ENCODE data around the gene ACTMAP. TPM values are rescaled to one million over a fixed set of nuclear protein-coding genes. Genes with fewer than 3 reads are reported as not detected.
"Not testable (repeated sequence)": the region's sequence is repeated elsewhere in the genome, so short reads cannot be mapped to it uniquely, and the experiment has no call there.

The ACTMAP gene
- total and polyA plus RNA-seq, 5 experiments from 2014 or later, result 2.5 to 7.1 (median 4.6) TPM

- Mint-ChIP-seq H3K4me3 (no peak overlapping the region), H3K27ac (peak overlapping the region in 3 of 10 donors; percentile 34 to 68 (median 41)), H3K27me3 (no peaks in the 10 kb centered on the region), H3K36me3 (peaks cover 0 to 56% (median 11%) of the 10 kb centered on the region in 3 donors), H3K4me1 (peaks cover 10 to 19% (median 16%) of the 10 kb centered on the region in 4 donors), H3K9me3 (no peaks in the 10 kb centered on the region)
- POLR2A ChIA-PET, result interaction anchor here (2.4 kb wide), 1 partner anchor 11 kb away, joined by 10 read pairs; no protein-coding TSS in a partner anchor
- no peak for DNase-seq
- no peak for ATAC-seq
Observed at GRCh38 chr19:40785526-40785925, 35.2 kb upstream of the ACTMAP start.

GRCh38 chr19:40784146-40784545 is 33.9 kb upstream of the ACTMAP start:
- Mint-ChIP-seq H3K36me3 (peaks cover 0 to 52% (median 5%) of the 10 kb centered on the region in 3 donors), H3K4me1 (peaks cover 18 to 26% (median 20%) of the 10 kb centered on the region in 4 donors)
- not testable (repeated sequence) for H3K27me3 Mint-ChIP-seq, H3K4me3 Mint-ChIP-seq, ATAC-seq, DNase-seq, H3K27ac Mint-ChIP-seq, H3K9me3 Mint-ChIP-seq
- POLR2A ChIA-PET, result interaction anchor here (1.0 kb wide), 2 partner anchors 15 to 28 kb away, joined by 3 read pairs; partner anchors contain the start of gene EGLN2

- H3K27me3 Mint-ChIP-seq, result no peaks in the 10 kb centered on the region
- H3K9me3 Mint-ChIP-seq, result no peaks in the 10 kb centered on the region
- no peak overlapping the region for H3K4me3 Mint-ChIP-seq
- no peak for DNase-seq
- peaks cover 22 to 30% (median 23%) of the 10 kb centered on the region in 4 donors for H3K4me1 Mint-ChIP-seq
- H3K36me3 Mint-ChIP-seq, result peaks cover 0 to 49% (median 5%) of the 10 kb centered on the region in 3 donors
- H3K27ac Mint-ChIP-seq, result no peak overlapping the region
- POLR2A ChIA-PET, result interaction anchor here (1.0 kb wide), 2 partner anchors 15 to 27 kb away, joined by 3 read pairs; partner anchors contain the start of gene EGLN2
- no peak for ATAC-seq
Observed at GRCh38 chr19:40783711-40784110, 33.4 kb upstream of the ACTMAP start.

GRCh38 chr19:40781140-40781539 is 30.9 kb upstream of the ACTMAP start:
- H3K27me3 Mint-ChIP-seq, result peaks cover 0 to 2% (median 0%) of the 10 kb centered on the region in 5 donors
- H3K4me3 Mint-ChIP-seq, result no peak overlapping the region
- peaks cover 31 to 44% (median 41%) of the 10 kb centered on the region in 4 donors for H3K4me1 Mint-ChIP-seq
- DNase-seq (no peak), ATAC-seq (no peak)
- peak overlapping the region in 3 of 10 donors; percentile 35 to 58 (median 53) for H3K27ac Mint-ChIP-seq
- POLR2A ChIA-PET, result interaction anchor here (0.7 to 1.2 kb wide), 2 partner anchors 12 to 42 kb away, joined by 4 to 5 read pairs; no protein-coding TSS in a partner anchor
- H3K36me3 Mint-ChIP-seq, result peaks cover 0 to 36% (median 5%) of the 10 kb centered on the region in 3 donors
- no peaks in the 10 kb centered on the region for H3K9me3 Mint-ChIP-seq

- Mint-ChIP-seq H3K27me3 (peaks cover 0 to 2% (median 0%) of the 10 kb centered on the region in 5 donors), H3K9me3 (no peaks in the 10 kb centered on the region), H3K27ac (peak overlapping the region in 8 of 10 donors; percentile 24 to 80 (median 66)), H3K36me3 (peaks cover 0 to 36% (median 5%) of the 10 kb centered on the region in 3 donors), H3K4me1 (peaks cover 31 to 45% (median 42%) of the 10 kb centered on the region in 4 donors), H3K4me3 (peak overlapping the region in 2 of 10 donors; percentile 0 to 4)
- DNase-seq (no peak), ATAC-seq (no peak)
- POLR2A ChIA-PET, result interaction anchor here (6.4 kb wide), 1 partner anchor 21 kb away, joined by 301 read pairs; the partner anchor contains the start of gene EGLN2
Observed at GRCh38 chr19:40780582-40780981, 30.3 kb upstream of the ACTMAP start.

- H3K9me3 Mint-ChIP-seq, result no peaks in the 10 kb centered on the region
- POLR2A ChIA-PET, result interaction anchor here (0.6 to 6.4 kb wide), 24 partner anchors 9 to 485 kb away, joined by 3 to 301 read pairs (median 8); partner anchors contain the start of genes ACTMAP, C19orf47, COQ8B and EGLN2
- peak overlapping the region; percentile 89 to 100 (median 98) for H3K27ac Mint-ChIP-seq
- H3K4me1 Mint-ChIP-seq, result peaks cover 30 to 46% (median 43%) of the 10 kb centered on the region in 4 donors
- peaks cover 0 to 28% (median 5%) of the 10 kb centered on the region in 3 donors for H3K36me3 Mint-ChIP-seq
- peak overlapping the region; percentile 88 to 97 (median 94) for H3K4me3 Mint-ChIP-seq
- no peak for ATAC-seq
- H3K27me3 Mint-ChIP-seq, result peaks cover 0 to 2% (median 0%) of the 10 kb centered on the region in 5 donors
- DNase-seq, result no peak
Observed at GRCh38 chr19:40778706-40779284, 28.5 kb upstream of the ACTMAP start.

- Mint-ChIP-seq H3K4me3 (peak within 1 kb of the TSS; percentile 88 to 97 (median 94)), H3K36me3 (peaks cover 0 to 24% (median 5%) of the 10 kb centered on the region in 3 donors), H3K27ac (peak within 1 kb of the TSS; percentile 89 to 100 (median 98)), H3K27me3 (peaks cover 0 to 2% (median 0%) of the 10 kb centered on the region in 5 donors), H3K4me1 (peaks cover 28 to 44% (median 42%) of the 10 kb centered on the region in 4 donors), H3K9me3 (no peaks in the 10 kb centered on the region)
- POLR2A ChIA-PET, result interaction anchor here (0.6 to 6.4 kb wide), 30 partner anchors 9 to 524 kb away, joined by 3 to 301 read pairs (median 6); partner anchors contain the start of genes ACTMAP, C19orf47, COQ8B and EGLN2
- DNase-seq, result peak; percentile 99 to 100 (median 100)
- peak; percentile 85 to 86 for ATAC-seq
Observed at GRCh38 chr19:40777937-40778705, 27.8 kb upstream of the ACTMAP start, which contains the start of gene RAB4B. Gene RAB4B, plus strand, starts transcription at chr19:40778247. Its CDS starts 129 bp downstream, at chr19:40778376.

GRCh38 chr19:40777645-40777936 is 27.3 kb upstream of the ACTMAP start:
- POLR2A ChIA-PET, result interaction anchor here (0.6 to 6.4 kb wide), 30 partner anchors 8 to 572 kb away, joined by 3 to 301 read pairs (median 5); partner anchors contain the start of genes ACTMAP, C19orf47, COQ8B and EGLN2
- Mint-ChIP-seq H3K4me1 (peaks cover 28 to 45% (median 42%) of the 10 kb centered on the region in 4 donors), H3K9me3 (no peaks in the 10 kb centered on the region), H3K36me3 (peaks cover 0 to 23% (median 5%) of the 10 kb centered on the region in 3 donors), H3K27ac (peak overlapping the region; percentile 89 to 100 (median 98)), H3K27me3 (peaks cover 0 to 2% (median 0%) of the 10 kb centered on the region in 5 donors), H3K4me3 (peak overlapping the region; percentile 88 to 97 (median 94))
- ATAC-seq, result no peak
- no peak for DNase-seq

GRCh38 chr19:40776932-40777644 is 26.8 kb upstream of the ACTMAP start:
- Mint-ChIP-seq H3K27ac (peak overlapping the region; percentile 89 to 100 (median 98)), H3K27me3 (peaks cover 0 to 2% (median 0%) of the 10 kb centered on the region in 5 donors), H3K4me3 (peak overlapping the region; percentile 88 to 97 (median 94)), H3K4me1 (peaks cover 25 to 45% (median 41%) of the 10 kb centered on the region in 4 donors), H3K36me3 (peaks cover 0 to 19% (median 2%) of the 10 kb centered on the region in 3 donors), H3K9me3 (no peaks in the 10 kb centered on the region)
- DNase-seq (peak; percentile 64 to 96 (median 90)), ATAC-seq (peak; percentile 61 to 72)
- POLR2A ChIA-PET, result interaction anchor here (0.6 to 6.4 kb wide), 21 partner anchors 9 to 573 kb away, joined by 3 to 301 read pairs (median 8); partner anchors contain the start of genes ACTMAP, COQ8B, EGLN2 and HNRNPUL1

GRCh38 chr19:40776364-40776763 is 26.1 kb upstream of the ACTMAP start:
- Mint-ChIP-seq H3K4me3 (peak overlapping the region in 4 of 10 donors; percentile 19 to 96 (median 64)), H3K36me3 (peaks cover 0 to 13% (median under 1%) of the 10 kb centered on the region in 3 donors), H3K27ac (peak overlapping the region in 7 of 10 donors; percentile 60 to 100 (median 97)), H3K9me3 (no peaks in the 10 kb centered on the region), H3K4me1 (peaks cover 22 to 43% (median 41%) of the 10 kb centered on the region in 4 donors), H3K27me3 (peaks cover 0 to 2% (median 0%) of the 10 kb centered on the region in 5 donors)
- DNase-seq (no peak), ATAC-seq (no peak)
- POLR2A ChIA-PET, result interaction anchor here (2.8 to 6.4 kb wide), 5 partner anchors 11 to 60 kb away, joined by 18 to 301 read pairs (median 22); partner anchors contain the start of genes ACTMAP, COQ8B, EGLN2 and ITPKC

GRCh38 chr19:40775632-40776022 is 25.4 kb upstream of the ACTMAP start:
- H3K36me3 Mint-ChIP-seq, result peaks cover 3 to 13% (median 6%) of the 10 kb centered on the region in 3 donors
- H3K9me3 Mint-ChIP-seq, result peaks cover 0 to 4% (median 0%) of the 10 kb centered on the region in 9 donors
- DNase-seq (no peak), ATAC-seq (no peak)
- peaks cover 0 to 2% (median 0%) of the 10 kb centered on the region in 5 donors for H3K27me3 Mint-ChIP-seq
- H3K4me1 Mint-ChIP-seq, result peaks cover 21 to 48% (median 42%) of the 10 kb centered on the region in 4 donors
- POLR2A ChIA-PET, result interaction anchor here (6.4 kb wide), 1 partner anchor 26 kb away, joined by 301 read pairs; the partner anchor contains the start of gene EGLN2
- peak overlapping the region in 4 of 10 donors; percentile 48 to 82 (median 66) for H3K27ac Mint-ChIP-seq
- peak overlapping the region in 2 of 10 donors; percentile 11 to 44 for H3K4me3 Mint-ChIP-seq

All from naive thymus-derived CD8-positive, alpha-beta T cell (primary cell).